HCT116 (cell line): ENCODE results near the gene IL17REL. TPM values are rescaled to one million over a fixed set of nuclear protein-coding genes. Genes with fewer than 3 reads are reported as not detected.

Experiments
- ATAC-seq: fragments of 200-7000 bp; cut with Tn5 transposase; 2 replicates; pipeline ENCODE4 v1.9.1; 2020; ENCODE audit warnings: mild to moderate bottlenecking, moderate library complexity
- BruUV-seq: library from RNA; stranded (reverse); fragments of 400-500 nt; replicated peaks from 2 replicates; lab custom pipeline; 2021; lab: Mats Ljungman, UMichigan
- CTCF ChIA-PET: fragments of 300-600 bp; sonication (Branson Sonifier 250); formaldehyde crosslinking; loops from one replicate; lab custom pipeline; 2021; ENCODE audit warnings: antibody characterized with exemption; lab: Charles Lee
- POLR2A ChIA-PET: fragments of 300-600, 350-600 bp; sonication (Branson Sonifier 250); formaldehyde crosslinking; loops from one replicate; lab custom pipeline; 2021; ENCODE audit warnings: antibody characterized with exemption; lab: Charles Lee
- RAD21 ChIA-PET, 2 experiments: fragments of 300-600 bp; sonication (Branson Sonifier 250); formaldehyde crosslinking; loops; one replicate each; lab custom pipeline; 2023; ENCODE audit warnings: low total read pairs in 2 of 2; ENCODE audit not compliant: uncharacterized antibody in 2 of 2, unreplicated experiment in 2 of 2, low non-redundant PET in 1 of 2; lab: Charles Lee
- DNase-seq: peaks from one replicate; pipeline ENCODE4 v3.0.0-alpha.2; 2010; ENCODE audit warnings: low read depth, low spot score
- H2AFZ ChIP-seq: fragments of 200-600 bp; shearing (Covaris generic), sonication (generic); 2 replicates; pipeline ENCODE4 v1.6.1; 2017; ENCODE audit warnings: low read depth, mixed run types, mixed read lengths, antibody characterized with exemption, low read length; ENCODE audit not compliant: poor library complexity, severe bottlenecking
- H3K27ac ChIP-seq: 2 replicates; pipeline ENCODE4 v1.5.1; 2012; ENCODE audit warnings: low read depth, low read length
- H3K27me3 ChIP-seq: fragments of 200-600 bp; sonication (generic); 2 replicates; pipeline ENCODE4 v1.6.1; 2016; ENCODE audit warnings: mixed run types, low read length, mixed read lengths; ENCODE audit not compliant: insufficient read depth
- H3K36me3 ChIP-seq, 2 experiments: fragments of 200-500 bp in 1 of 2; fragments of 200-600 bp in 1 of 2; sonication (Bioruptor generic) in 1 of 2; sonication (generic) in 1 of 2; 2 replicates each; pipeline versions ENCODE4 v1.5.1 to v1.6.1; 2014 to 2016; ENCODE audit warnings: low read length in 2 of 2, inconsistent platforms in 1 of 2, mixed read lengths in 1 of 2, mixed run types in 1 of 2; ENCODE audit not compliant: insufficient read depth in 2 of 2, control insufficient read depth in 1 of 2
- H3K4me1 ChIP-seq, 2 experiments: fragments of 200-600 bp in 1 of 2; sonication (generic) in 1 of 2; 2 replicates each; pipeline versions ENCODE4 v1.5.1 to v1.6.1; 2012 to 2017; ENCODE audit warnings: low read length in 2 of 2, inconsistent platforms in 1 of 2, mild to moderate bottlenecking in 1 of 2, mixed read lengths in 1 of 2, mixed run types in 1 of 2, moderate library complexity in 1 of 2; ENCODE audit not compliant: insufficient read depth in 2 of 2, control insufficient read depth in 1 of 2
- H3K4me2 ChIP-seq: fragments of 200-600 bp; sonication (generic); 2 replicates; pipeline ENCODE4 v1.6.1; 2017; ENCODE audit warnings: mixed run types, low read length, mixed read lengths
- H3K4me3 ChIP-seq, 2 experiments: fragments of 200-600 bp in 1 of 2; sonication (generic) in 1 of 2; replicated peaks in 1 of 2; 2 replicates each; pipeline ENCODE4 v1.5.1; 2011 to 2016; ENCODE audit warnings: low read length in 2 of 2, control low read depth in 1 of 2, low read depth in 1 of 2, mild to moderate bottlenecking in 1 of 2, mixed read lengths in 1 of 2, mixed run types in 1 of 2
- H3K79me2 ChIP-seq: fragments of 200-600 bp; sonication (generic); 2 replicates; pipeline ENCODE4 v1.6.1; 2017; ENCODE audit warnings: mild to moderate bottlenecking, mixed run types, low read length, moderate library complexity, mixed read lengths; ENCODE audit not compliant: insufficient read depth
- H3K9ac ChIP-seq: fragments of 200-600 bp; sonication (generic); 2 replicates; pipeline ENCODE4 v1.6.1; 2016; ENCODE audit warnings: low read length, mixed read lengths
- H3K9me2 ChIP-seq: fragments of 200-600 bp; sonication (generic), shearing (Covaris generic); 2 replicates; pipeline ENCODE4 v1.6.1; 2017; ENCODE audit warnings: mixed run types, mild to moderate bottlenecking, moderate library complexity; ENCODE audit not compliant: insufficient read depth
- H3K9me3 ChIP-seq, 2 experiments: fragments of 200-500 bp in 1 of 2; fragments of 200-600 bp in 1 of 2; sonication (Bioruptor generic) in 1 of 2; sonication (generic) in 1 of 2; 2 replicates each; pipeline ENCODE4 v1.6.1; 2014 to 2017; ENCODE audit warnings: low read length in 2 of 2, mixed read lengths in 2 of 2, inconsistent platforms in 1 of 2, low read depth in 1 of 2, mild to moderate bottlenecking in 1 of 2, mixed run types in 1 of 2, moderate library complexity in 1 of 2; ENCODE audit not compliant: control insufficient read depth in 1 of 2, insufficient read depth in 1 of 2
- H4K20me1 ChIP-seq: fragments of 200-600 bp; sonication (generic), shearing (Covaris generic); 2 replicates; pipeline ENCODE4 v1.6.1; 2017; ENCODE audit warnings: mixed run types, mild to moderate bottlenecking, moderate library complexity; ENCODE audit not compliant: insufficient read depth
- CBX3 ChIP-seq: IDR thresholded peaks from 2 replicates; pipeline ENCODE4 v1.6.1; 2012; ENCODE audit warnings: low read depth
- EGR1 ChIP-seq: IDR thresholded peaks from 2 replicates; pipeline ENCODE4 v1.6.1; 2012; ENCODE audit warnings: low read depth
- MAX ChIP-seq: IDR thresholded peaks from 2 replicates; pipeline ENCODE4 v1.6.1; 2012
- POLR2A ChIP-seq: IDR thresholded peaks from 2 replicates; pipeline ENCODE4 v1.7.0; 2011; ENCODE audit warnings: borderline replicate concordance; ENCODE audit not compliant: insufficient read depth, insufficient read length; ENCODE audit errors: extremely low read depth
- POLR2AphosphoS5 ChIP-seq: IDR thresholded peaks from 2 replicates; pipeline ENCODE4 v1.6.1; 2011; ENCODE audit warnings: mild to moderate bottlenecking, low read depth, low read length, moderate library complexity
- REST ChIP-seq: IDR thresholded peaks from 2 replicates; pipeline ENCODE4 v1.6.1; 2012; ENCODE audit warnings: low read depth
- SP1 ChIP-seq: IDR thresholded peaks from 2 replicates; pipeline ENCODE4 v1.6.1; 2012; ENCODE audit warnings: low read depth
- TCF7L2 ChIP-seq: IDR thresholded peaks from 2 replicates; pipeline ENCODE4 v1.7.0; 2011; ENCODE audit warnings: borderline replicate concordance, inconsistent platforms; ENCODE audit not compliant: insufficient read depth, insufficient read length; ENCODE audit errors: extremely low read depth
- YY1 ChIP-seq: IDR thresholded peaks from 2 replicates; pipeline ENCODE4 v1.6.1; 2011; ENCODE audit warnings: low read length, low read depth, moderate library complexity, mild to moderate bottlenecking; ENCODE audit not compliant: insufficient replicate concordance; ENCODE audit errors: extremely low read depth
- ZFX ChIP-seq: fragments of 450-650 bp; IDR thresholded peaks from 2 replicates; pipeline ENCODE4 v1.6.1; 2017
- intact Hi-C: fragments of 100-400 bp; cut with micrococcal nuclease; formaldehyde crosslinking; loops from 2 replicates; pipeline ENCODE4 v1.10.0; 2022
- total RNA-seq: library from RNA; stranded (reverse); gene quantifications from one replicate; pipeline ENCODE4 v1.2.1, GENCODE V29; 2021; ENCODE audit not compliant: unreplicated experiment

The IL17REL gene
- total RNA-seq, 1 experiment from 2014 or later, result not detected

- H3K27me3 ChIP-seq, result no peaks in the 10 kb centered on the region
- DNase-seq (peak; percentile 93), ATAC-seq (peak; percentile 86)
- H3K4me1 ChIP-seq, result peaks cover 25 to 49% of the 10 kb centered on the region in 2 experiments
- H3K9me2 ChIP-seq, result no peaks in the 10 kb centered on the region
- intact Hi-C loops, result no loop called here
- H3K9me3 ChIP-seq, result no peaks in the 10 kb centered on the region
- H3K9ac ChIP-seq, result peak within 1 kb of the TSS; percentile 94
- peak within 1 kb of the TSS; percentile 95 for H3K27ac ChIP-seq
- ChIA-PET POLR2A (interaction anchor here (0.8 to 1.5 kb wide), 3 partner anchors 9 to 24 kb away, joined by 3 read pairs; no protein-coding TSS in a partner anchor), CTCF (interaction anchor here (1.4 kb wide), 1 partner anchor 27 kb away, joined by 3 read pairs; no protein-coding TSS in a partner anchor), RAD21 (no interaction called here)
- H3K4me3 ChIP-seq, result peak within 1 kb of the TSS; percentile 82 to 95
- H3K4me2 ChIP-seq, result peak within 1 kb of the TSS; percentile 100
- TF ChIP-seq SP1 (peak; percentile 29; the same call in 1 of the 2 replicates), MAX (peak; percentile 92; the same call in 1 of the 2 replicates), CBX3 (no peak), EGR1 (no peak), REST (no peak), ZFX (peak; percentile 83), TCF7L2 (peak; percentile 43), POLR2A (peak; percentile 96), POLR2AphosphoS5 (peak; percentile 90), YY1 (peak; percentile 53)
- peaks cover 45% of the 10 kb centered on the region for H3K79me2 ChIP-seq
- peaks cover 18 to 34% of the 10 kb centered on the region in 2 experiments; a peak in 3 of 4 replicates for H3K36me3 ChIP-seq
- H4K20me1 ChIP-seq, result peaks cover 16% of the 10 kb centered on the region; the same call in 1 of the 2 replicates
- BruUV-seq, result no TSS peak
- H2AFZ ChIP-seq, result no peak within 1 kb of the TSS
Observed at GRCh38 chr22:49960159-49961004, 52.2 kb downstream of the IL17REL start, which contains the start of gene PIM3. Gene PIM3 (plus strand): TSS chr22:49960772. CDS start chr22:49960948, 176 bp downstream.
